NCI-H748 (cell line): ENCODE measurements around the gene CMTM2.
A peak's percentile ranks its signal among the peaks of the same experiment; 100 is the strongest.
"Not testable (repeated sequence)": the region's sequence is repeated elsewhere in the genome, so short reads cannot be mapped to it uniquely, and the experiment has no call there.

Experiments
- DNase-seq: peaks from one replicate; lab custom pipeline; 2025; ENCODE audit not compliant: unreplicated experiment; lab: John Stamatoyannopoulos, UW

The CMTM2 gene

DNA sequence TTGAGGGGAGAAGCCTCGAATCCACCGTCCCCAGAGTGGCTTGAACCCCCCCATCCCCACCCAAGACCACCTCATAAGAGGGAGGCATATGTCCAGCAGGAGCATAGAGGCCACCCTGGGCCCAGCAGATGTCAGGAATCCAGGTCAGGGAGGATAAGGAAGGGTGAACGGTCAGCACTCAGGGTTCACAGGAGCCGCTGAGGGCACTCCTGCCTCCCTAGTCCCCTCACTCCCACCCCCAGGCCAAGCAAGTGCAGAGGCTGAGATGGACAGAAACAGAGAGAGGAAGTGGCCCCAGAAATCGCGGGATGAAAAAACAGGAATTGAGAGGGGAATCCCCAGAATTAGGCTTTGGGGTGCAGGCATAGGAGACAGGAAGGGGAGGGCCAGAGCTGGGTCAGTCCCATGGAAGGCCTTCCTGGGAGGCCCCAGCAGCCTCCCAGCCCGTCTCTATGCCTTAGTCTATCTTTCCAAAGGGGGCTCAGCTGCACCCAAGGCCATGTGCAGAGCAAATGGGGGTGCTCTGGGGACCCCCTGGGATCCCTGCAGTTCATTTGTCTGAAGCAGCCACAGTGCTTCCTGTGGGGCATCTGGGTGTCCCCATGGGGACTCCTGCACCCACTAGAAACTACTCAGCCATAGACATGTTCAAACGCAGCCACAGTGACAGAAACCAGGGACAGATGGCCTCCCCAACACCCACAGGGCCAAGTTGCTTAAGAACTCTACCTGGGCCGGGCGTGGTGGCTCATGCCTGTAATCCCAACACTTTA lies 26.9 kb downstream of the CMTM2 start:
- no peak for DNase-seq

DNA sequence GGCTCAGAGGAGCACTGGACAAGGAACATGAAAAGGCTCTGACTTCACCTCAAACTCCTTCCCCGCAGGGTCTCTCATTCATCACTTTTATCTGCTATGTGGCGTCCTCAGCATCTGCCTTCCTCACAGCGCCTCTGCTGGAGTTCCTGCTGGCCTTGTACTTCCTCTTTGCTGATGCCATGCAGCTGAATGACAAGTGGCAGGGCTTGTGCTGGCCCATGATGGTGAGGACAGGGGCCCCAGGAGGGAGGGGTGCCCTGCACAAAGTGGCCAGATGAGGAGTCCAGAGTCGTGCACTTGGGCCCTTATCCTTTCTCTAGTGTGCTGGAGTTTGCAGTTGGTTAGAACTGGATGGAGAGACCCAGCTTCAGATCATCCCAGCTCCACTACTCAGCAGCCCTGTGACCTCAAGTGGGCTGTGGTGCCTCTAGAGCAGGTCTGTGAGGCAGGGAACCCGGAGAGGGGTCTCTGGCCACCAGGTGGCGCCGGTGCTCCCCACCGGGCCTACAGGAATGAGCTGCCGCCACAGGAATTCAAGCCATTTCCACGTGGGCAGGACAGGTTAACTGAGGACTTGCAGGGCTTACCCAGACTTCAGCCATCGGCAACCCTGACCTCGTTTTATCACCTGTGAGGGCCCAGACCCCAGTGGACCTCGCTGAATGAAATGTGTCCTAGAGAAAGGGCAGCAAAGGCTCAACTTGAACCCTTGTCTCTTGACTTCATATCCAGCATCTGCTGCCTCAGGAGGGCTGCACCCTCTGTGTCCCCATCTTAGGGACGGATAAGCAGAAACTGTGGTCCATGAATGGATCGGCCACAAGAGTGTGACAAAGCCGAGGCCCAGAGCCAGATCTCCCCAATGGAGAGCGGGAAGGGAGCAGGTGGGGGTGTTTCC lies 29.2 kb downstream of the CMTM2 start:
- peak; percentile 64 for DNase-seq

DNA sequence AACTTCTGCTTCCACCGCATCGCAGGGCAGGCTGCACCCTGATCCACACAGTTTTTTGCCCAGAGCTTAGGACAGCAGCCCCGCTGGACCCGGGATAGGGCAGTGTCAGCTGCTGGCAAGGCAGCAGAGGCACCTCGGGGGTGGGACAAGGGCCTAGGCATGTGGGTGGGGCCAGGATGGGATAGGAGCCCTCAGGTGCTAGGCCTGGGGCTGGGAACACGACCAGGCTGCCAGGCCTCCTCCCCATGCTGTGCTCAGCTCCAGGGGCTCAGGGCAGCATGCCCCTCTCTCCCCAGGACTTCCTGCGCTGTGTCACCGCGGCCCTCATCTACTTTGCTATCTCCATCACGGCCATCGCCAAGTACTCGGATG lies 29.9 kb downstream of the CMTM2 start:
- no peak for DNase-seq

DNA sequence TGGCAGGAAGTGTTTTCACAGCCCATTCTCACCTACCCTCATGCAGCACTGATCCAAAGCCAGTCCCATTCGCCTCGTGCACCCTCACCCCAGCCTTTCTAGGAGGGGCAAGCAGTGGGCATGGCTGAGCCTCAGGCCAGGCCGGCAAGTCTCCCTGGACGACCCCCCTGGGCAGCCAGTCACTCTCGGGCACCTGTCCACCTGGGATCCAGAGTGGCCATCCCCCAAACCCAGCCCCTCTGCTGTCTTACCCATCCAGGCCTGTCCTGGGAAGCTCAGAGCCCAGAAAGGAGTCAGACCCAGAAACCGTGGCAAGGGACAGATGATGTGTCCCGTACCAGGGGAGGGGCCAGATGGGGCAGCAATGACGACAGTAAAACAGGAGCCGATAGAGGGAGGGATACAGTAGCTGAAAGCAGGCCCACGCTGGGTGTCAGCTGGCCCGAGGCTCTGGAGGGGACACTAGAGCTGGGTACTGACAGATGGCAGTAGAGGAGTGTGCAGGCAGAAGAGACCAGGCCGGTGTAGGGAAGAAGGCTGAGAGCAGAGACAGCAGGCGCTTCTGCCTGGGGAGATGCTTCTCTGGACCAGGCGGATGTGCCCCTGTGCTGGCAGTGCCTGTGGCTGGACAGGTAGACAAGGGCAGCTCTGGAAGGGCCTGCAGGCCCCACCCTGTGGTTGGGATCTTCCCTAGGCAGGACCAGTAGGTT lies 31.0 kb downstream of the CMTM2 start:
- DNase-seq, result no peak

DNA sequence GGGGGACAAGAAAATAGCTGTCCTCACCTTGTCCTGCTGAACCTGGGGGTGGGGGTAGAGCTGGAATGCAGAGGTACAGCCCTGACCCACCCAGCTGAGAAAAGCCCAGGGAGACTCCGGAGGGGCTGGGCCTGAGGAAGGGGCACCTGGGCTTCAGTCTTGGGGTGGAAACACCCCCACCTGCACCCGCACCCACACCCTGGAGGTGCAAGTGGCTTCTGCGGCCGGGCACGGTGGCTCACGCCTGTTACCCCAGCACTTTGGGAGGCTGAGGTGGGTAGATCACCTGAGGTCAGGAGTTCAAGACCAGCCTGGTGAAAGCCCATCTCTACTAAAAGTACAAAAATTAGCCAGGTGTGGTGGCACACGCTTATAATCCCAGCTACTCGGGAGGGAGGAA lies 32.6 kb downstream of the CMTM2 start:
- DNase-seq, result not testable (repeated sequence)

DNA sequence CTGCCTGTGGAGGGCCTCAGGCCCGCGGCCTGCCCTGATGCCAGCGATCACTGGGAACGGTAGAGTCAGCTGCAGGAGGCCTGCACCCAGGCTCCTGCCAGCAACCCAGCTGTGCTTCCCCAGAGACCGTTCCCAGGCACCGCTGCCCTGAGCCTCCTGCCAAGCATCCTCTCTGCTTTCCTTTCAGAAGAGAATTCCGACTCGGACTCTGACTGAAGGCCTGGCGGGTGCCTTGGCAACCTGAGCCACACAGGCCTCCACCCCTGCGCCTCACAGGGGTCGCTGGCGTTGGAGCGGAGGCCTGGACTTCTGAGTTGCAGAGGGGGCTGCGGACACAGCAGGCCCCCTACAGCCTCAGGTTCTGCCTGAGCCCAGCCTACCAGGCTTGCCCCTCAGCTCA lies 33.2 kb downstream of the CMTM2 start:
- no peak for DNase-seq

DNA sequence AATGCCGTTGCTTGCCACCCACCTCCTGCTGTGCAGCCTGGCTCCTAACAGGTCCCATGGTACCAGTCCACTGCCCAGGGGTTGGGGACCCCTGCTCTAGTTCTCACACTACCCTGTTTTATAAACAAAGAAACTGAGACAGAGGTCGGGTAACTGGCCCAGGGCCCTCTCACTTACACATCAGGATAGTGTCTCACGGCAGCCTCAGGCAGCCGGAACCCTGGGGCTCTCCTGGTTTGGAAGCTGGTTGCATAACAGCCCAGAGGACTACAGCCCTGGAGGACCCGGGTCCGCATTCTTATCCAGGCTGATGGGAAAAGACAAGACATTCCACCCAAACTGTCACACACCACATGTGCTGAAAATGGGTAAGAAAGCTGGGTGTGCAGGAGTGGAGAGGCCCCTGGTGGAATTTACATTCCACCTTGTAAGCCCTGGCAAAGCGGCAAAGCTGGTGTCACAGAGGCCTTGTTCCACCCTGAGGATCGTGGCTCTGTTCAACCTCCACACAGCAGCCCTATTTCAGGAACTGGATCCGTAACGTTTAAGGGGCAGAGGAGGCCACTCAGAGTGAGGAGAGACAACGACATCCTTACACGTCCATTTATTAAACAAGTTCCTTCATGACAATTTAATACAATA lies 35.0 kb downstream of the CMTM2 start:
- no peak for DNase-seq

DNA sequence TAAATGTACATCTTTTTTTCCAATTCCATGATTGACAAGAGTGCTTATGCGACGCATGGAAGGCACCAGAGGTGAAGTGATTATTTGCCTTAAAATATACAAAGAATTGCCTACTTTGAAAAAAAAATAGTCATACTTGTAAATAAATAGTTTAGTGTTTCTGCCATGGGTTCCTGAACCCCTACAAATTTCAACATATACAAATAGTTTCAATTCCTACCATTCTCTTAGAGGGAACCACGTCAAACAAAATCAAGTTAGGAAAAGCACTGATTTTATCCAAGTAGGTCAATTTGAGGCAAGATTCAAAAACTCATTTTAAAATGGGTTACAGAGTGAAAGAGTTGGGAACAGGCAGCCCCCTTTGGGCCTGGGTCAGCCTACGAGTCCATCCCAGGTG lies 36.9 kb downstream of the CMTM2 start:
- no peak for DNase-seq

DNA sequence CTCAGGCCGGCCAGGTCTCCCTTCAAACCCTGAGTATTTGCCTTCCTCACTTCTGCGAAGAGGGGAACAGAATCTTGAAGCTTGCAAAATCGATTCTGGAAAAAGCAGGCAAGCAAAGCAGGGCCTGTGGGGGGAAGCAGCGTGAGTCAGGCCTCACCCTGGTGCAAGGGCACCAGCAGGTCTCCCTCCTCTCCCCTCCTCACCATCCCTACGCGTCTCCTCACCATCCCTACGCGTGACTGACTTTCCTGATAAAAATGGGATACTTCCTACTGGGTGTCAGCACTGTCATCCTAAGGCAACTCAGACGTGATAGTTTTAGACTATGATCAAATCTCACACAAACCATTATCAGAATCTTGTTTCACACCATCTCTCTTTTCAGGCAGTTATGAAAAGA lies 37.3 kb downstream of the CMTM2 start:
- no peak for DNase-seq

DNA sequence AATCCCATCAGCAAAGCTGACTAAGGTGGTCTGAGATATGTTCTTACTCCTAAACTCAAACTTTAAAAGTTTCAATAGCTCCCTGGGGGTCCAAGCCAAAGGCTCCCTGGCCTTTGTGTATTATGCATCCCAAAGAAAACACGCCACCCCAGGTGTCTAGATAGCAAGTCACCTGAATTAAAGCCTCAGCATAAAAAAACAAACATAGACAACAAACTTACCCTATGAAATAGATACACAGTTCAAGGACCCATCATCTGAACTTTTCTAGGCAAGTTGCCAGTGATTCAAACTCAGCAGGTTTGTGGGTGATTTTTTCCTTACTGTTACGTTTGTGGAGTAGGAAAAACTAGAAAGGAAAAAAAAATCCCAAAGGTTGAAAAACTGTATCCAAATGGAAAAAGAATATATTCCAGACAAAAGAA lies 37.8 kb downstream of the CMTM2 start:
- no peak for DNase-seq

DNA sequence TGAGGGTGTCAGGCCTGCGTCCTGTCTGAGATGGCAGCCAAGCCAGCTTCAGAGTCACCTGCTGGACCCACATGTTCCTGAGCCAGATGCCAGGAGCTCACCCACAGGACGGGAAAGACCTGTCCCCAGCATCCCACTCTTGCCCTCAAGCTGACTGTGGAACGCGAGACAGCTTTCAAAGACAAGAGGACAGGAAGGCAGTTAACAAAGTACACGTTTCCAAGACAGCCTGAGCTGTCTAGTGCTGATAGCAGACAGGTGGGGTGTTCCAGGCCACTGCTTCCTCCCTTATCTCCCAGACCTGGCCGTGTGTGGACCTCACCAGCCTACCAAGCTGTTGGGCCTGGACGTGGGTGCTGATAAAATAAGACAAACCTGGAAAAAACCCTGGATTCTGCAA lies 38.5 kb downstream of the CMTM2 start:
- DNase-seq, result no peak

DNA sequence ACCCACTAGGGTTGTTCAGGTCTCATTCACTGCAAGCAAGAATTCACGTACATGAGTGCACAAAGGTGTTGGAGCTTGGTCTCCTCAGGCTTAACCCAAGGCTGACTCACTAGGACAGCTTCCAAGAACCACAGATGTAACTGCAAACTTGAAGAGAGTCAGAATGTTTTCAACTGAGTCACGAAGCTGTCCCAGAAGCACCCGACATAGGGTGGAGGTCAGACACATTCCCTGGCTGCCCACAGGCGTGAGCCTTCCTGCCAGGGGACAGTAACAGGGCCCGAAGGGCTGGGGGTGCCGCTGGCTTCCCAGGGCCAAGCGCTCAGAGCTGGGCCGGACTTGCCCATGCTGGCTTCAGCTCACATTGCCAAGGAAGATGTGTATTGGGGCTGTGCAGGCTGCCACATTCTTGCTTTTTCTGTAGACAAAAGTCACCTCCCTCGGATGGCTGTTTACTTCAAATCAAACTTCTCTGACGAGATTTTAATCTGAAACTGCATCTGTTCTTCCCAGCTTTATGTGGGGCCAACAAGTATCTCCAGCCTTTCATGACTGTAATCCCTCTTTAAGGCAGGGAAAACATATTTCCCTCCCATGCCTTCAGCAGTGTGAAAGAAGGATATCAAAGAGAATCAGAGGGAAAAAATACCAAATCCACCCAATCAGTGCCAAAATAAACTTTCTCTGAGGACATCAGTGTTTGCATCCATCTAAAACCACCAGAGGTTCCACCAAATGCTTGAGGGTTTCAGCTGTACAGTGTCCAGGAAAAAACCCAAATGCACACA lies 39.5 kb downstream of the CMTM2 start:
- DNase-seq, result no peak

DNA sequence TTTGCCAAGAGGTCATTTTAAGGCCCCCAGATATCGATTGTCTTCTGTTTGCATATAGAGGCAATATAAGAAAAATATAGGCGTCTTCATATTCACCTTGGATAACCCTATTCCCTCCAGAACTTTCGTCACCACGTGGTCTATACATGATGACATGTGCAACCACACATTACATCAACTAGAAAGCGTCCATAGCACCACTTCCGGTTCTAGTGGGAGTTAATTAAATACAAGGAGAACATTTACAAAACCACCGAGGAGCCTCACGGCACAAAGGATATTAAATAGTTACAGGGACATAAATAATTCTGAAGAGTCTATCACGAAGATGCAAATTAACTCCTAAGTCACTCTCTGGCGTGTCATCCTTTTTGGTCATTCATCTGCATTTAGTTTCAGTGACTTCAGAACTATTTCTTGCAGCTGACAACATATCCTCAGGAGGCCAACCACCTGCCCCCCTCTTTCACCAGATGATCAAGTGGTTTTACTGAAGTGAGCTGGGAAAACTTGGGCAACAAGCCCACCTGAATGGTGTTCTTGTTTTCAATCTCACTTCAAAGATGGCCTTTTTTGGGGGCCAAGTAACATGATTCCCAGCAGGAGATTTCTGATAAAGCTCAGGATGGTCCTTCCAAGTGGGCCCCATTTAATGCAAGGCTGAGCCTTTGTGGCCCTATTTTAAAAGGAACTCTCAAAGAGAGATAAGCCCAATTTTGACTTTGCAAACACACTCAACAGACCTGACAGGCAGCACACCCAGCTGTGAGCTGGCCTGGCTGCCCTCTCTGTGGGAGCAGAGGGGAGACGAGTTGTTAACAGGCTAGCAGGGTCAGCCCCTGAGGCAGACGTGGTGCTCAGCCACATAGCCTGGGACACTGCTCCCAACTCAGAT lies 40.5 kb downstream of the CMTM2 start:
- no peak for DNase-seq

DNA sequence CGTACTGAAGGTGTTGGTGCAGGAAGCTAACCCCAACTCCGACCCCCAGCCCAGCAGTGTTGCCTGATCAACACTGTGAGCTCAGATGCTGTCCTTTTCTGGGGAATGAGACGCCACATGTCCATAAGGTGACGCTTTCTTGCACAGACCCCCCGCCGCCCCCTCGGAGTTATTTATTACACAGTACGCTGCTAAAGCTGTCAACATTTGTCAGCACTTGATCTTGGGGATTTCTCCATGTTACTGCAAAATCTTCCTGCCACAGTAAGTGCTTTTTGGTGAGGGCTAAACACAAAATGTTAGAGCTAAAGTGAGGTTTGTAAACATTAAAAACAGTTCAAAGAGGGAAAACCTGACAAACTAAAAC lies 41.1 kb downstream of the CMTM2 start:
- no peak for DNase-seq

DNA sequence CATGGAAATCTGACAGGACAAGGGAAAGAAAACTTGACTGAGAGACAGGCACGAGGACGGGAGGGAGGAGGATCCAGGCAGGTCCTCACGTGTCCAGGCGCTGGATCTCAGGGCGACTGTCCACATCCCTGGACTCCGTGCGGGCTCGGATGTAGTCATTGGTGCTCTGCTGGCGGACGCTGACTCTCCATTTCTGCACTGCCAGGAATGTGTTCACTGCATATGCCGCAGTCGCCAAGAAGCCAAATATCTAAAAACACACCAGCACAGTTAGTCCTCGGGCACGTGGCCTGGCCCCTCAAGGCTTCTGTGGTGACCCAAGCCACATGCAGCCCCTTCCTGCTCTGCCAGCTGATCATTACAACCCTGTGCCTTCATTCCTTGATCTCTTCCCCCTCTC lies 42.7 kb downstream of the CMTM2 start:
- DNase-seq, result no peak

DNA sequence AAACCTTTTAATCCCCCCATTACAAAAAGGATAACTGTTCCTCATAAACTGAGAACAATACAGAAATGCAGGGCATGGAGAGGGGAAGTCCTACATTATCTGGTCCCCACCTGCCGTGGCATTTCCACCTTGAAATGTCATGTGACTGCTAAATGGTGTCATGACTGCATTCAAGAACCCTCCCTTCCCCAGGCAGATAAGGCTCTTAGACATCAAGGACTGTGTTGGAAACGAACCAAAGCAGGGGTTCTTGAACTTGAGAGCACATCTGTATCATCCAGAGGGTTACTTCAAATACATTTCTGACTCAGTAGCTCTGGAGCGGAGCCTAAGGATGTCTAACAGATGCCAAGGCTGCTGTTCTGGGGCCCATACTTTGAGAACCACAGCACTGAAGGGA lies 43.6 kb downstream of the CMTM2 start:
- DNase-seq, result no peak

DNA sequence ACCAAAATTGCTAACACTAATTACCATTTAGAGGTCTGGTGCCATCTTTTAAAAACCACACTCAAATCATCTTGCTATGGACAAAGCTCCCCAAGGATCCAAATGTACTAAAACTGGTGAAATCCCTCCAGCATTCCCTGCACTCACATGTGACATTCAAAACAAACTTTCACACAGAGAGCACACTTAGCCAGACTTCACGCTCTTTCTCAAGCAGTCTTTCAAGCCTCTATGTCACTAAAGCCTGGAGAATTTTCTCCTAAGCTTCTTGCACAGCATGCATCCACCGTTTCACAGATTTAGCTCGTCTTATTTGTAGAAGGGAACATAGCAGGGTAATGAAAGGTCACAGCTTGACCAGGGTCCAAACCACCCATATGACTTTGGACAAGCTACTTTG lies 44.5 kb downstream of the CMTM2 start:
- no peak for DNase-seq

DNA sequence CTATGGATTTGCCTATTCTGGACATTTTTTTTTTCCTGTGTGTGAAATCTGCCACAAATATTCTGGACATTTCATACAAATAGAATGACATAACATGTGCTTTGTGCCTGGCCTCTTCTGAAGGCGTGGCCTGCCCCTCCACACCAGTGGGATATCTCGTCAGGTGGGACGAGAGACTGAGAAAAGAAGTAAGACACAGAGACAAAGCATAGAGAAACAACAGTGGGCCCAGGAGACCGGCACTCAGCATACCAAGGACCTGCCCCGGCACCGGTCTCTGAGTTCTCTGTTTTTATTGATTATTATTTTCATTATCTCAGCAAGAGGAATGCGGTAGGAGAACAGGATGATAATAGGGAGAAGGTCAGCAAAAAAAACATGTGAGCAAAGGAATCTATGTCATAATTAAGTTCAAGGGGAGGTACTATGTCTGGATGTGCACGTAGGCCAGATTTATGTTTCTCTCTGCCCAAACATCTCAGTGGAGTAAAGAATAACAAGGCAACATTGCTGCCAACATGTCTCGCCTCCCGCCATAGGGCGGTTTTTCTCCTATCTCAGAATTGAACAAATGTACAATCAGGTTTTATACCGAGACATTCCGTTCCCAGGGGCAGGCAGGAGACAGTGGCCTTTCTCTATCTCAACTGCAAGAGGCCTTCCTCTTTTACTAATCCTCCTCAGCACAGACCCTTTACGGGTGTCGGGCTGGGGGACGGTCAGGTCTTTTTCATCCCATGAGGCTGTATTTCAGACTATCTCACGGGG lies 48.5 kb downstream of the CMTM2 start:
- DNase-seq, result not testable (repeated sequence)

DNA sequence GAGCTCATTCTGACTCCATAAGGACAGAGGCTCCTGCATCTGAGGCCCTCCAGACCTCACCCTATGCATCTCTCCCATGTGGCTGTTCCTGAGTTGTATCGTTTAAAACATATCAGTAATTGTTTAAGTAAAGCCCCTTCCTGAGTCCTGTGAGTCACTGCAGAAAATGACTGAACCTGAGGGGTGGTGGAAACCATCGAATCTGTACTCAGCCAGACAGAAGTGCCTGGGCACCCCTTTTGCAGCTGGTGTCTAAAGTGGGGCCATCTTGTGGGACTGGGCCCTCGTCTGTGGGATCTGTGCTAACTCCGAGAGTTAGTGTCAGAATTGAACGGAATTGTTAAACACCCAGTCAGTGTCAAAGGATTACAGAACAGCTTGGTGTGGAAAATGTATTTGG lies 50.6 kb downstream of the CMTM2 start:
- DNase-seq, result no peak
